Measurements from ENCODE around the gene C1orf167.

C1orf167 gene

DNA sequence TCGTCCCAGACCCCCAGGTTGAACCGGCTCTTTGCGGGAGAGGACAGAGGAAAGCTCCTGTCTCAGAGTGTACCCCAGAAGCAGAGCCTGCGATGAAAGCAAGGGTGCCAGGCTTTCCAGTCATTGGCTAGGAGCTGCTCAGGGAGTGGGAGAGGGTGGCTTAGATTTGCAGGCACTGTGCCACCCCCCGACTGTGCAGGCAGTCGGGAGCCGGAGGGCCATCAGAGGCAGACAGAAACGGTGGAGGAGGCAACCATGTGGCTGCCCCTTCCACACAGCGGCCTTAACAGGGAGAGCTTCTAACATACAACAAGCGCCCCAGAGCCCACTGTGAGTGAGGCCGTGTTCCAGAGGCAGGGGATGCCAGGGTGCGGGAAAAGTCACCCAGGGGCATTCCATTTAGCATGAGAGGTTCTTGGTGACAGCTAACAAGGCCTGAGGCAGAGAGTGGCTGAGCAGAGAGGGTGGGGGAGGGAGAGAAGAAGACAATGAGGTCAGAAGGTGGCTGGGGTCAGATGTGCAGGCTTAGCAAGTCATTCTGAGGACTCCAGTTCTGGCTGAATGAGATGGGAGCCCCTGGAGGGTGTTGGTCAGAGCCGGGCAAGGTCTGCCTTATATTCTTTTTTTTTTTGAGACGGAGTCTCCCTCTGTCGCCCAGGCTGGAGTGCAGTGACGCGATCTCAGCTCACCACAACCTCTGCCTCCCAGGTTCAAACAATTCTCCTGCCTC, 9.5 kb upstream of the C1orf167 start:
- H3K4me3 ChIP-seq (ENCODE audit: low read depth, low read length) = no peak overlapping the region
- TF ChIP-seq, protein P1, sequence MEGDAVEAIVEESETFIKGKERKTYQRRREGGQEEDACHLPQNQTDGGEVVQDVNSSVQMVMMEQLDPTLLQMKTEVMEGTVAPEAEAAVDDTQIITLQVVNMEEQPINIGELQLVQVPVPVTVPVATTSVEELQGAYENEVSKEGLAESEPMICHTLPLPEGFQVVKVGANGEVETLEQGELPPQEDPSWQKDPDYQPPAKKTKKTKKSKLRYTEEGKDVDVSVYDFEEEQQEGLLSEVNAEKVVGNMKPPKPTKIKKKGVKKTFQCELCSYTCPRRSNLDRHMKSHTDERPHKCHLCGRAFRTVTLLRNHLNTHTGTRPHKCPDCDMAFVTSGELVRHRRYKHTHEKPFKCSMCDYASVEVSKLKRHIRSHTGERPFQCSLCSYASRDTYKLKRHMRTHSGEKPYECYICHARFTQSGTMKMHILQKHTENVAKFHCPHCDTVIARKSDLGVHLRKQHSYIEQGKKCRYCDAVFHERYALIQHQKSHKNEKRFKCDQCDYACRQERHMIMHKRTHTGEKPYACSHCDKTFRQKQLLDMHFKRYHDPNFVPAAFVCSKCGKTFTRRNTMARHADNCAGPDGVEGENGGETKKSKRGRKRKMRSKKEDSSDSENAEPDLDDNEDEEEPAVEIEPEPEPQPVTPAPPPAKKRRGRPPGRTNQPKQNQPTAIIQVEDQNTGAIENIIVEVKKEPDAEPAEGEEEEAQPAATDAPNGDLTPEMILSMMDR (IDR thresholded peaks at IDR 0.05; ENCODE audit: low read depth, low read length) = no peak

DNA sequence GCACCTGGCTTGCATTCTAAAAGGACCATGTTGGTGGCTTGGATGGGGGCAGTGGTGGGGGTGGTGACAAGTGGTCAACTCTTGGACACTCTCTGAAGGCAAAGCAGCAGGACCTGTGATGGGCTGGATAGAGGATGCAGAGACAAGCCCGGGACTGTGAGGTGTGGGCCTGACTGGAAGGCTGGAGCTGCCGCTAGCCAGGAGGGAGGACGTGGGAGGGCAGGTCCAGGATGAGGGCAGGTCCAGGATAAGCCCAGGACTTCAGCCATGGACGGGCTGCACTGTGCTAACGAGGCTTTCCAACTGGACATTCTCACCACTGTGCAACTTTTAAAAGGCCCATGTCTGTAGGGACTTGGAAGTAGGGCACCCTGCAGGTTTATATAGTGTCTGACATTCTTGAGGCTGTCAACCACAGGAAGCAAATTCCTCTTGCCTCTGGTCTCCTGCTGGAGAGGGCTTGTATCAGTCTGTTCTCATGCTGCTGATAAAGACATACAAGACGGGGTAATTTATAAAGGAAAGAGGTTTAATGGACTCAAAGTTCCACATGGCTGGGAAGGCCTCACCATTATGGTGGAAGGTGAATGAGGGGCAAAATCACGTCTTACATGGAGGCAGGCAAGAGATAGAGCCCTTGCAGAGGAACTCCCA, 8.3 kb upstream of the C1orf167 start:
- H3K4me3 ChIP-seq (ENCODE audit: low read depth, low read length) = no peak overlapping the region
- TF ChIP-seq, protein P1 (IDR thresholded peaks at IDR 0.05; ENCODE audit: low read depth, low read length) = no peak

DNA sequence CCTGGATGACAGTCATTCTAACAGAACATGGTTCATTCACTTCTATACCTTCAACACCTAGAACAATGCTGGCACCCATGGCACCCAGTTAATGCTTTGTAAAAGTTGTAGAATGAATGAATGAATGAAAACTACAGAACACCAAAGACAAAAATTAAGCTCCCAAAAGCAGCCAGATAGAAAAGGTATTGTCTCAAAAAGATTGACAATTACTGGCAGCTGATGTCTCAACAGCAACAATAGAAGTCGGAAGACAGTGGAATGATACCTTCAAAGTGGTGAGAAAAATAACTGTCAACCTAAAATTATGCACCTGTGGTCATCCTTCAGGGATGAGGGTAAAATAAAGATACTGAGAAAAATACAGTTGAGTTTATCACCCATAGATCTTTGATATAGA, 4.9 kb upstream of the C1orf167 start:
- TF ChIP-seq, protein P1 (IDR thresholded peaks at IDR 0.05; ENCODE audit: low read depth, low read length) = no peak
- H3K4me3 ChIP-seq (ENCODE audit: low read depth, low read length) = no peak overlapping the region

DNA sequence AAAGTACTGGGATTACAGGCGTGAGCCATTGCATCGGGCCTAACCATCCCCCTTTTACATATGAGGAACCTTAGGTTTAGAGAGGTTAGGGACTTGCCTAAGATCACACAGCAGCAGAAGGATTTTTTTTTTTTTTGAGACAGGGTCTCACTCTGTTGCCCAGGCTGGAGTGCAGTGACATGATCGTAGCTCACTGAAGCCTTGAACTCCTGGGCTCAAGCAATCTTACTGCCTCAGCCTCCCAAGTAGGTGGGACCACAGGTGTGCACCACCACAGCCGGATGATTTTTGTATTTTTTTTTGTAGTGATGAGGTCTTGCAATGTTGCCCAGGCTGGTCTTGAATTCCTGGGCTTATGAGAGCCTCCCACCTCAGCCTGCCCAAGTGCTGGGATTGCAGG, 2.2 kb upstream of the C1orf167 start:
- TF ChIP-seq, protein P1 (IDR thresholded peaks at IDR 0.05; ENCODE audit: low read depth, low read length) = no peak
- H3K4me3 ChIP-seq (ENCODE audit: low read depth, low read length) = no peak overlapping the region

DNA sequence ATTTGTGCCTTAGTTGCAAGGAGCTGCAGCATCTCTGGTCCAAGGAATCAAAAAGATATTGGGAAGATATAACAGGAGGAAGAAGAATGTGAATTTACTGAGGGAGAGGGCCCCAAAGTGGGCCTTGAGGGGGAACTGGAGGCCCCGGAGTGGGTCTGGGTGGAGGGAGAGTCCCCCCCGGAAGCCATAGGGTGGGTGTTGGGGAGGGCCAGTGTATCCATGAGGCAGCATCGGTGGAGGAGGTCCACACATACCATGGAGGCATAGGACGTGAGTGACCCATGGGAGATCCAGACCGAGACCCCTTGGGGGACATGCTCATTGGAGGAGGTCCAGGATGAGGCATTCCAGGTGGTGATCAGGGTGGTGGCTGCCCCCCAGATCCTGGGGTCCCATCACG, 708 bp upstream of the C1orf167 start:
- H3K4me3 ChIP-seq (ENCODE audit: low read depth, low read length) = no peak overlapping the region
- TF ChIP-seq, protein P1 (IDR thresholded peaks at IDR 0.05; ENCODE audit: low read depth, low read length) = no peak

DNA sequence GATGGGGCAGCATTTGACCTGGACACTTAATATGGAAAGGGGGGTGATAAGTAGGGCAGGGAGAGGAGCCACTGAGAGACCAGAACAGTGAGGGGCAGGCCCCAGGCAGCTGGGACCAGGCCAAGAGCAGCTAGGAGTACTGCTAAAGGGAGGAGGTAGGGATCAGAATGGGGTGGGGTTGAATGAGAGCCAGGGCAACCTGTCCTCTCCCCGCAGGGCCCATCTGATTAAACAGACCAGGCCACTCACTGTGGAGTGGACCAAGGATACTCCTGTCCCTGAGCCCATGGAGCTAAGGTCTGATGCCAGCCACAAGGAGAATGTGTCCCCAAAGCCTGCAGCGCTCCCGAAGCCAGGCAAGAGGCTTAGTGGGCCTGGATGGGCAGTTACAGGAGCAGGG, 2.1 kb downstream of the C1orf167 start:
- H3K4me3 ChIP-seq (ENCODE audit: low read depth, low read length) = no peak overlapping the region
- TF ChIP-seq, protein P1 (IDR thresholded peaks at IDR 0.05; ENCODE audit: low read depth, low read length) = no peak

DNA sequence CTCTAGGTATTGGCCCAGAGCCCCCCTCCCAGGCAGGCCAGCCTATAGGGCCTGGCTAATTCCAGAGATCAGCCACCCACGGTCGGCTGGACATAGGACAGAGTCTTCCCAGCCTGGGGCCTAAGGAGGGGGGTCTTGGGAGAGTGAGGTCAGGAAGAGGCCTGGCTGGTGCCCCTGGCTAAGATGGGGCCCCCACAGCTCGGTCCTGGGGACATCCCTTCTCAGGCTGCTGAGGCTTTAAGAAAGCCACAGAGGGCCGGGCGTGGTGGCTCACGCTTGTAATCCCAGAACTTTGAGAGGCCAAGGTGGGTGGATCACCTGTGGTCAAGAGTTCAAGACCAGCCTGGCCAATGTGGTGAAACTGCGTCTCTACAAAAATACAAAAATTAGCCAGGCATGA, 2.5 kb downstream of the C1orf167 start:
- no peak overlapping the region for H3K4me3 ChIP-seq (ENCODE audit: low read depth, low read length)
- TF ChIP-seq, protein P1 (IDR thresholded peaks at IDR 0.05; ENCODE audit: low read depth, low read length) = no peak
